GM12874 (cell line): Measurements from ENCODE around the gene LHX4.

Experiments used
- CTCF ChIP-seq: IDR thresholded peaks from 2 replicates; pipeline ENCODE4 v1.5.1; 2011; ENCODE audit warnings: low read depth, mild to moderate bottlenecking, control low read depth, low read length, moderate library complexity; ENCODE audit not compliant: insufficient read depth

LHX4 gene

GRCh38 chr1:180279651-180280050 lies 49.6 kb downstream of the LHX4 start:
- TF ChIP-seq CTCF: no peak

GRCh38 chr1:180280617-180281016 lies 50.6 kb downstream of the LHX4 start:
- TF ChIP-seq CTCF: no peak

- no peak for TF ChIP-seq CTCF
These were observed 51.4 kb downstream of the LHX4 start for GRCh38 chr1:180281490-180281889.

- TF ChIP-seq CTCF: no peak
These were observed 52.5 kb downstream of the LHX4 start for GRCh38 chr1:180282401-180283044.

GRCh38 chr1:180283098-180283497 lies 53.0 kb downstream of the LHX4 start:
- TF ChIP-seq CTCF: no peak

- no peak for TF ChIP-seq CTCF
These were observed 56.4 kb downstream of the LHX4 start for GRCh38 chr1:180286417-180286816.

GRCh38 chr1:180287988-180288705 lies 58.1 kb downstream of the LHX4 start:
- no peak for TF ChIP-seq CTCF
